Dermis blood vessel endothelial cell (primary cell): ENCODE data around the gene WIF1. TPM values are rescaled to one million over a fixed set of nuclear protein-coding genes. Genes with fewer than 3 reads are reported as not detected.

ENCODE experiments used
- DNase-seq: peaks from one replicate; pipeline ENCODE4 v3.0.0; 2010
- total RNA-seq: library from RNA; depleted of rRNA; stranded (reverse); fragments of >200 nt; gene quantifications from 2 replicates; pipeline ENCODE4 v1.2.3, GENCODE V29; 2014

Gene WIF1
- total RNA-seq, 1 donor from 2014 or later: not detected

- DNase-seq: no peak
Observed at GRCh38 chr12:65121956-65122469, 908 bp upstream of the WIF1 start.

GRCh38 chr12:65119063-65119462, 2.0 kb downstream of the WIF1 start:
- DNase-seq: no peak

GRCh38 chr12:65113621-65114035, 7.5 kb downstream of the WIF1 start:
- no peak for DNase-seq

DNA sequence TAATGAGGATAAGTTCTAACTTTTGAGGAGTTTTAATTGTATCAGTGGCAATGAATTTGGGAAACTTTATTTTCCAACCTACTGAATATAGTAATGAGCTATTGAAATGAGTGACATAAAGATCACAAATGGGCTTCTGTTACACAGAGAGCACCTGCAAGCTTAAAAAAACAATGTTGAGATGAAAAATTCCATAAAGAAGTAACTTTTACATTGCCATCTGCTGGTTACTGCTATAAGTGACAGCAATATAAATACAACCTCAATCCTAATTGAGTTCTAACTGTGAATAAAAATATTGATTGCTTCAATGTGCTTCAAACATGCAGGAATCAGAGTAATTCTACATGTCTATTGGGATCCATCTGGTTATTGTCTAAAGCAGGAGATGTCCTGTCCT, 14.2 kb downstream of the WIF1 start:
- DNase-seq: peak; percentile 41

- peak; percentile 14 for DNase-seq
Observed at GRCh38 chr12:65100140-65100539, 21.0 kb downstream of the WIF1 start.

GRCh38 chr12:65099182-65099581, 21.9 kb downstream of the WIF1 start:
- no peak for DNase-seq

DNA sequence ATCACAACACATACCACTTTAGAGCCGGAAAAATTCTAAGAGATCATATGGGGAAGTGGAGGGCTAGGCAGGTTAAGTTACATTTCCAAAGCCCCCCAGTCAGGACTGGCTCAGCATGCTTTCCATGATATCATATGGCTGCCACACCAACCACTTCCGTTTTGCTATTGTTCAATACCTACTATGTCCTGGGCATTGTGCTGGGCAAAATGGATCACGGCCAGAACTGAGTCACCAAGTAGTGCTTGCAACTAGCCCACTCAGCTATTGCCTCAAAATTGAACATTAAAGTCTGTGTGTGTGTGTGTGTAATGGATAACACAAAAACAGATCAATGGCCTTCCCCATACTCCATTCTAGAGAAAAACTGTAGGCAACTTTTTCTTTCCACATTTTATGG, 22.7 kb downstream of the WIF1 start:
- peak; percentile 58 for DNase-seq

- DNase-seq: no peak
Observed at GRCh38 chr12:65094722-65095121, 26.4 kb downstream of the WIF1 start.

DNA sequence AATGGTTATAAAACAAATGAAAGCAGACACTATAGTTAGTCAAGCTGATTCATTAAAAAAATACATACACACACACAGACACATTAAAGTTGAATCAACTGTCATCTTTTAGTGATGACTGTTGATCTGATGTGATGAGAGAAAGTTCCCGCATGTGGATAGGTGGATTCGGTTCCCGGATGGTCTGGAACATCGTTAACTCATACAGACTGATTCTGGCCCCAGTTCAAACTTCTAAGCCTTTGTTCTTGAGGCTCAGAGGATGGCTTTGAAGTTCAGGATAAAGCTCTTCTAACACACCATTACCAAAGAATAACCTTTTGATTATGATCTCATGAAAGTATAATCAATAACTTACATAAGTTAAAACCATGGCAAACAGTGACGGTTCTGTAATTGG, 27.5 kb downstream of the WIF1 start:
- no peak for DNase-seq

DNA sequence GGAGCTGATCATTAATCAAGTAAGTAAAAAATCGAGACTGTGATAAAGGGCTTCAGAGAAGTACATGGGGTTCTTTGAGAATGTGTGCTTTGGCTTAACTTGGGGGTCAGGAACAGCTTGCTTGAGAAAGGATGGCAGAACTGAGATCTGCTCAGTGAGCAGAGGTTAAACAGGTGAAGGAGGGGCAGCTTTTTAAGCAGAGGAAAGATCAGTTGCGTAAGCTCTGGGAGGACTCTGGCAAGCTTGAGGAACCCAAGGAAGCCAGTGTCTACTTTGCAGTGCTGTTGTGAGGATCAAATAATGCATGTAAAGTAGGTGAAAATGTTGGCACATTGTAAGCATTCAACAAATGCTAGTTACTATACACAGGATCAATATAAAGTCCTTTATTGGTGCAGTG, 30.6 kb downstream of the WIF1 start:
- no peak for DNase-seq

GRCh38 chr12:65086236-65086635, 34.9 kb downstream of the WIF1 start:
- no peak for DNase-seq

- DNase-seq: no peak
Observed at GRCh38 chr12:65084579-65084978, 36.5 kb downstream of the WIF1 start.

DNA sequence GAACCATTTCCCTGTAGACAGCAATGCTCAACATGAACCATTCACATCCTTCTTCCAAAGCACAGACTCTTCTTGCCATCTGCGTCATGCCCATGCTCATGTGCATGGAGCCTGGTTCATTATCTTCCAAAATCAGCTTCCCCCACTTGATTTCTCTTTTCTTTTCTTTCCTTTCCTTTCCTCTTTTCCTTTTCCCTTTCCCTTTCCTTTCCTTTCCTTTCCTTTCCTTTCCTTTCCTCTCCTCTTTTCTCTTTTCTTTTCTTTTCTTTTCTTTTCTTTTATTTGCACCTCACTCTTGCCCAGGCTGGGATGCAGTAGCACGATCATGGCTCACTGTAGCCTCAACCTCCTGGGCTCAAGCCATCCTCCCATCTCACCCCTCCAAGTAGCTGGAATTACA, 37.5 kb downstream of the WIF1 start:
- DNase-seq: no peak

DNA sequence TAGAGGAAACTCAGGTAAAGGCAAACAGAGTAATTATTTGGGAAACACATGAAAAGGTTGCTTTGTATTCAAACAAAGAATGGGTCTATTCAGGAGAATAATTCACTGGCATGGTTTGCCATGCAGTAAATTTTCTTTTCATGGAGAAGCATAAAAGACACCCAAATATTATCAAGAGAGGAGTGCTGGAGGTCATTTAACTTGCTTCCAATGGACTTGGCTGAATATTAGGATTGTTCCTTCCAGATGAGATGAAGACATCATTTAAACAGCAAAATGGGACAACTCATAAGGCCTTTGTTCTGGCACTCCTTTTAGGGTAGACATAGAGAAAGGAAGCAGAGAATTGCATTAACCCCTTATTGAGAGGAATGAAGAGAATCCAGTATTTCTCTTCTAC, 38.7 kb downstream of the WIF1 start:
- DNase-seq: no peak

GRCh38 chr12:65081496-65081895, 39.6 kb downstream of the WIF1 start:
- no peak for DNase-seq

DNA sequence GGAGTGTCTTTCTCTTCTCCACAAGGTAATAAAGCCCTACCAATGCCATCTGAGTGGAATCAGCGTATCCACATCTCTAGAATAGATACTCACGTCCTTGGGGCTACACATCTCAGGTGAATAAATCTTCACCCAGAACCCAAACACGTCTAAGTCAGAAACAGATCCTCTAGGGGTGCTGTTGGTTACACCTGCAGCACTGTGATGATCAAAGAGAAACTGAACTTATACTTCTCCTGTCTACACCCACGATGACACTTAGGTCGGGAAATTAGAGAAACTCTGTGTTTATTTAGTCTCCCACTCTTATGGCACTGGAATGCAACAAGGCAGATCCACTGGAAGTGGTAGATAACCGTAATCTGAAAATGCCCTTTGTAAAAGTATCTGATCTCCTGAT, 46.2 kb downstream of the WIF1 start:
- no peak for DNase-seq

DNA sequence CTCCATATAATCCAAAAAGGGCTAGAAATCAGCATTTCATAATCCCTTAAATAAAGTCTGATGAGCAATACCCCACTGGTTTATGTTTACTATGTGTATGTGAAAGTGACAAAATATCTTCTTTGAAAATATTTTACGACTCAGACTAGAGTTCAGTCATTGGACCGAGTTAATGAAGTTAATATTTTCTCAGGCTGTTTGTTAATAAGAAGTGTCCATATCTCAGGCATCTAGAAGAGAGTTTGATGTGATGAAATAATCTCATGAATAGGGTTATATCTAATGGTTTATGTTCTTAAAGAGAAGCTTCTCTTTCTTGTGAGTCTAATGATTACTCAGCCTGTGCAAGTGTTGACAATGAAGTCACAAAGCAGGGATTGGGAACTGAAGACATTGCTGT, 51.8 kb downstream of the WIF1 start:
- DNase-seq: no peak

DNA sequence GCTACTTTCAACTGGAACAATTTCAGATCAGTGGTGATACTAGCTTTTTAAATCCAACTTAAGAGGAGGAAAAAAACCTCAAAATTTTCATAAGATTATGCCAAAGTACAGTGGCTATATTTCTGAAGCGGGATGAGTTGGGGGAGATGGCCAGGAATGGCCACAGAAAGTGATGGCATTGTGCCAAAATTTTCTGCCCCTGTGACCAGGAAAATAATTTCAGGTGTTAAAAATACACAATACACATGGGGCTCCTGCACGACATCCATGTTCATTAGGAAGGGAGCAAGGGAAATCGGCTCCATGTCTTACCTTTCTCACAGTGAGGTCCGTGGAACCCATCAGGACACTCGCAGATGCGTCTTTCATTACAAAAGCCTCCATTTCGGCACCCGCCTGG, 53.7 kb downstream of the WIF1 start:
- DNase-seq: no peak

DNA sequence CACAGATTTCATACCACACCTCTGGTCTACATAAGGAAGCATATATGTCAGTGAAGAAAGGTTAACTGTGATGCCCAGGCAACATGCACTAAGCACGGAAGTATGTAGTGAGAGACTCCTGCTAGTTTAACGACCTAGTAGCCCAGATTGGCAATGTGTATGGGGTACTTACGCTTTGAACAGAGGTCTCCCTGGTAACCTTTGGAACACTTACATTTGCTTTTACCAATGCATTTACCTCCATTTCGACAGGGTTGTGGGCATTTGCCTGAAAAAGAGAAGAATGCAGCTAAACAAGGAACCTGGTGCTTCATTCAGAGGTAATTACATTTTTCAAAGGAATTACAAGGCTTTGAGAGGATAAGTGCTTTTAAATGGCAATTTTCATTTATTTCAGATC, 65.2 kb downstream of the WIF1 start:
- no peak for DNase-seq

GRCh38 chr12:65051218-65051617, 69.9 kb downstream of the WIF1 start:
- no peak for DNase-seq

GRCh38 chr12:65045269-65045668, 75.8 kb downstream of the WIF1 start:
- no peak for DNase-seq

DNA sequence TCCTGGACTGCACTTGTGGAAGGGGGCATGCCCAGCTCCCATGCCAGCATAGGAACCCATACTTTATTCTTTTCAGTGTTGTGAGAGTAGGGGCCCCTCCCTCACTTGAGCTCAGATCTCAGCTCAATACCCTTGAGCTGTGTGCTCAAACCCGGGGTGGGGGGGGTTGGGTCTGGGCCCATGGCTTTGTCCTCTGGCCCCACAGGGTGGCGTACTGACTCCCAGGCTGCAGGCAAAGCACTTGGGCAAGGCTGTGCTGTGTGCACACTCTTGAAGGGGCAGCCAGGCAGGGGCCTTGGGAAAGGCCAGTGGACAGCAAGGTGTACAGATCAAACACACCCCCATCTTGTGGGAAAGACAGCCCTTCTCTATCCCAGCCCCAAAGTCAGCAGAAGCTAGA, 81.8 kb downstream of the WIF1 start:
- DNase-seq: no peak

DNA sequence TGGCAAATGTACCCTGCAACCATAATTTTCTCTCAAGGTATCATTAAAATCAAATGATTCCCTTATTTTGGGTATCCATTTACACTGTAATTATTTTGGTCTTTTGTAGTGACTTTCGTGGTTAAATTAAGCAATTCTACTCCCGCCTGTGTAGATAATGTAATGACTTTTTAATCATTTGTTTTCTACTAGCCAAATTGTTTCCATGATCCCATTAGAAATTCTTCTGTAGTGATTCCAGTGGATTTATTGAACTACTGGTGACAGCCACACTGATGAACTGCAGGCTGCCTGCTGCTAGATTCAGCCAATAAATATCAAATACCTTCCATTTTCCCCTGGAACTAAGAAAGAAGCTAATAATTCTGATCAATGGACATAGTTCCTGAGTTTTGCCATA, 96.0 kb downstream of the WIF1 start:
- no peak for DNase-seq

- DNase-seq: no peak
Observed at GRCh38 chr12:65023485-65023884, 97.6 kb downstream of the WIF1 start.

DNA sequence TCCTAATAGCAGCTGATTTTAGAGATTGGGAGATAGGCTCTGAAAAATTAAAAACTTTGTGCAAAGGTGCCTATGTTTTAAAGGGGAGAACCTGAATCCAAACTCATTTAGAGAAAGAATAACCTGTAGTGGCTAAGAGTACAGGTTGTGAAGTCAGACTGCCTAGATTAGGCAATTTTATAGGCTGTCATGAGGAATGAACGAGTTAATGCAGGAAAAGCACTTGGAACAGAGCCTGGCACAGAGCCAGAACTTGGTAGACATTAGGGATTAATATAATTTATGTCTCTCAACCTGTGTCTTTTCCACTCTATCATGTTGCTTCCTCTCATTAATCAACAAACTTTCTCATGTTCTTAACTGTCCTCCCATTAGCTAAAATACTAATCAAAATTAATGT, 98.1 kb downstream of the WIF1 start:
- no peak for DNase-seq

GRCh38 chr12:65022421-65022820, 98.7 kb downstream of the WIF1 start:
- no peak for DNase-seq
